ENCODE data around the gene ENGASE.

The ENGASE gene

DNA sequence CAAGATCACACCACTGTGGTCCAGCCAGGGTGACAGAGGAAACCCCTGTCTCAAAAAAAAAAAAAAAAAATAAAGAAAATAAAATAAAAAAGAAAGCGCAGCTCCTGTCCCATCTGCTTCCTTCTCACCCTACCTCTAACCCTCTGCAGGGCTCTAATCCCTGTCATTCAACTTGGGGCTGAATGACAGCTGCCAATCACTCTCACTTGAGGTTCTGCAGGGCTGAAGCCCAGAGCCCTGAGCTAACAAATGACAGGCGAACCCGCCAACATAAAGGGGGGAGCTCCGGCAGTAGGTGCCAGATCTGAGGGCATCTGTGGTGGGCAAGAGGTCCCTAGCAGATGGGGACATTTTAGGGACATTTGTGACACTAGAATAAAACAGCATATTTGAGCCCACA lies 44.3 kb downstream of the ENGASE start:
- DNase-seq, result no peak

DNA sequence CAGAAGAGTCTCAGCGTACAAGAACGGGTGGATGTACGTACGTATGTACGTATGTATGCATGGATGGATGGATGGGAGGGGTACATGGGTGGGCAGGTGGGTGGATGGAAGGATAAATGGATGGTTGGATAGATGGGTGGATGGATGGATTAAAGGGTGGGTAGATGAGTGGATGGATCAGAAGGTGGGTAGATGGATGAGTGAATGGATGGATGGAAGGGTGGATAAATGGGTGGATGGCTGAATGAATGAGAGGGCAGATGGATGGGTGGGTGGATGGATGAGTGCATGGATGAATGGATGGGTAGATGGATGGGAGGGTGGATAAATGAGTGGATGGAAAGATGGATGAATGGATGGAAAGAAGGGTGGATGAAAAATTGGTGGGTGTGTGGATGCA lies 45.6 kb downstream of the ENGASE start:
- no peak for DNase-seq

- no peak for DNase-seq
These were observed 49.4 kb downstream of the ENGASE start for GRCh38 chr17:79123988-79124387.

GRCh38 chr17:79124513-79125209 lies 50.0 kb downstream of the ENGASE start:
- no peak for DNase-seq

DNA sequence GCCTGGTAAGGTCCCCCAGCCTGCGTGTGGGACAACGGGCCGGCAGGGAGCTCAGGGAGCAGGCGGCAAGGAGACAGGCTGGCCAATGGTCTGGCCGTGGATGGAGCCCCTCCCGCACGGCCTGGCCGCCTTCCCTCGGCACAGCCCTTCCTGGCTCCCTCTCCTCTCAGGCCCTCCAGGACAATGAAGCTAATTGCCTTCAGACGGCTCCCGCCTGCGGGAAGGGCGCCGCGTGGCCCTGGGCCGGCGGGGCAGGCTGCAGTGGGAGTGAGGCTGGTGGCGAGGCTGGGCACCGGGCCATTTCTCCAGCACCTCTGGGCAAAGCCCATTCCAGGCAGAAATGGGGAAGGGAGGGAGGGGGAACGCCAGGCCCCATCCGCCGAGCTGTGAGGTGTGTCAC lies 50.9 kb downstream of the ENGASE start:
- no peak for DNase-seq

DNA sequence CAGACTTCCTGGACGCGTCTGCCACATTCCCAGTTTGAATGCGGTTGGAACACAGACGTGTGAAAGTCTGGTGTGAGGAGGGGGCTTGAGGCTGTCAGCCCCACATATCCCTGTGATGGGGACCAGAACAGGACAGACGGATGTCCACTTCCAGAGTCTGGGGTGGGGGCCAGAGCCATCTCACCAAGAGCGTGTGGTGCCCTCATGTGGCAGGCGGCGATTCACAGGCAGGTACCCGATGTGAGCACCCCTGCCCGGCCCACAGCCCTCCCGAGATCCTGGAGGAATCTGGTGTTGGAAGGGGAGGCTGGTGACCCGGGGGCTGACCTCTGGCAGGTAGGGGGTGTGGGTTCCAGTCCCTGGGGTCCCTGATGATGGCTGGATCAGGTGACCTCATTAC lies 51.5 kb downstream of the ENGASE start:
- DNase-seq, result no peak

- no peak for DNase-seq
These were observed 53.0 kb downstream of the ENGASE start for GRCh38 chr17:79127534-79128135.

- DNase-seq, result no peak
These were observed 54.9 kb downstream of the ENGASE start for GRCh38 chr17:79129523-79129922.

- DNase-seq, result no peak
These were observed 56.1 kb downstream of the ENGASE start for GRCh38 chr17:79130536-79131273.

GRCh38 chr17:79131274-79131635 lies 56.6 kb downstream of the ENGASE start:
- DNase-seq, result no peak

DNA sequence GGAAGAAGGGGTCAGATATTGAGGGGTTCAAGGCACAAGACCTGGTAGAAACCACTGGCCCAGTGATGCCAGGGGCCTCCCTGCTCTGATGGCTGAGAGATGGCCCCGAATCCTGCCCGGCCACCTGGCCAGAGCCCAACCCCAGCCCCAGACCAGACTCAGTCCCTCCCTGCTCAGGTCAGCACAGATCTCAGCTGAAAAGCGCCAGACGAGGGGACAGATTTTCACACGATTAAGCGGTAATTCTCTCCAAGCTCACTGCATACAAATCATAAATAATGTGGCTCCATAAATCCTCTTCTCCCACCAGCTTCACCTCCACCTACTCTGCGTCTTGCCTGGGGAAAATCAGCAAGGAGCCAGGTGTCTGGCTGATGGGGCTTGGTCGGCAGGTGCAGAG lies 57.1 kb downstream of the ENGASE start:
- DNase-seq, result no peak

GRCh38 chr17:79132271-79133064 lies 57.8 kb downstream of the ENGASE start:
- no peak for DNase-seq

DNA sequence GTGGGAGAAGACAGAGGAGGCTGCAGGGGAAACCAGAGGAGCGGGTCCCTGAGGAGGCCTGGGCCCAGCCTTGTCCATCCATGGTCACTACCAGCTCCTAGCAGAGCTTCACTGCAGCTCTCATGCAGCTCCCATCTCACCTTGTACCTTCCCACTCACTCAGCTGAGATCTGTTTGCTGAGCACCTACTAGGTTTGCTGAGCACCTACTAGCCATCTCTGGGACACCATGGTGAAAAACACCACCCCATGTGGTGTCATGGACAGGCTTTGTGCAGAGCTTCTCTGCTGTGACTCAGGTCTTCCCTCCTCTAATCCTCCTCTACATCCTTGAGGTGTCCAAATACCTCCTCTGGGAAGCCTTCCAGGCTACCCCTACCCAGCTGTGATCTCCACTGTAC lies 58.6 kb downstream of the ENGASE start:
- no peak for DNase-seq

DNA sequence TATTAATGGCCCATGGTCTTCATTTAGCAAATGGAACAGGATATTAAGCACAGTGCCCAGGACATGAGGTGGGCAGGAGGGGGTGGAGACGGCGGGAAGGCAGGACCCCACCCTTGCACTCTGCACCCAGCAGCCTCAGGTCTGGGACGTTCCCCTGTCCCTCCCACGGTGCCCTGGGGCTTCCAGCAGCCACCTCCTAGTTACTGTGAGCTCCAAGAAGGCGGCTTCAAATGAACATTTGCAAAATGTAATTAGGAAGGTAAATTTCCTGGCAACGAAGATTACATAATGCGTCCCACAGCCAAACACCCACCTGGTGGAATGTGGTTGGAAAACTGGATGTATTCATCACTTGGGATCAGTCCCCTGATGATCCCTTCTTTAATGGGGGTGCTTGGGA lies 59.4 kb downstream of the ENGASE start:
- DNase-seq, result no peak

- DNase-seq, result no peak
These were observed 60.4 kb downstream of the ENGASE start for GRCh38 chr17:79135011-79135410.

DNA sequence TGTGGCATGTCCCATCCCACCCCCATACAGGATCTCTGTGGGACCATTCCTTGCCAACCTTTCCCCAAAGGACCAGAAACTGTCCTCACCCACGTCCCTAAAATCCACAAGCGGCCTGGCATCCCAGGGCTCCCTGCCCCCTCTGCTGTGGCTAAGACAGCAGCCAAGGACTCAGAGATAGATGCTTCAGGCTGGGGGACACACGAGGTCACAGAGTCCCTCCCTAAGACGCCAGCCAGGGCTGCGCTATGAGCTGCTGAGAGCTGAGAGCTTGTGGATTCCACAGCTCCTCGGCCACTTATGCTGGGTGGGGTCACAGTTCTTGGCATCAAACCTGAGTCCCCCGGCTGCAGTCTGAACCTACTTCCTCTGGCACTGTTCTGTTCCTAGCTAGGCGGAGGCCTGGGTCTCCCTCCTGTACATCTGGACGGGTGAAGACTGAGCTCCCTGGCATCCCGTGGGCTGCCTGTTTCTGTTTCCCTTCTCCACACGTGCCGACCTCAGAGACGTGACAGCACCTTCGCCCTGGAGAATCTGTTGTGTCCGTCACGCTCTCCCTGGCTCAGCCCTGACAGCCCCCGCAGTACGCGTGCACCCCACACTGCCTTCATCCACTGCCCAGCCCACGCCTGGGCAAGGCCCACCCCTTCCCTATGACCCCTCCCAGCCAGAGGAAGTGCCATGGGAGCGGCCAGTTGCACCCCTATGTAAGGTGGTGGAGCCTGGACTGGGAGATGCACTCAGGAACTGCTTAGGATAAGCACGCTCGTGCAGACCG lies 61.2 kb downstream of the ENGASE start:
- no peak for DNase-seq
